K562 (cell line): ENCODE measurements around the gene ANO9. TPM values are rescaled to one million over a fixed set of nuclear protein-coding genes. Genes with fewer than 3 reads are reported as not detected.

Experiments used
- CBFA2T2 ChIP-seq: fragments of 450-650 bp; conservative IDR thresholded peaks from 2 replicates; pipeline ENCODE4 v1.6.1; 2017; ENCODE audit warnings: mild to moderate bottlenecking
- GABPB1 ChIP-seq: sonication (generic); formaldehyde crosslinking; IDR thresholded peaks from 2 replicates; pipeline ENCODE4 v1.8.0; 2022; ENCODE audit warnings: mild to moderate bottlenecking, missing genetic modification reagents
- MECOM ChIP-seq: fragments of 250-450 bp; sonication (Bioruptor Pico); IDR thresholded peaks from 2 replicates; pipeline ENCODE4 v1.8.0; 2022; ENCODE audit warnings: inconsistent platforms
- MYC ChIP-seq, 2 experiments: fragments of 250-450 bp in 1 of 2; sonication (Bioruptor Pico) in 1 of 2; IDR thresholded peaks; 2 replicates each; pipeline versions ENCODE4 v1.5.1 to v1.6.1; 2012 to 2021; ENCODE audit warnings: low read depth in 2 of 2, borderline replicate concordance in 1 of 2, improper control_type of control experiment in 1 of 2, low read length in 1 of 2, mild to moderate bottlenecking in 1 of 2, moderate library complexity in 1 of 2
- PCBP2 ChIP-seq: fragments of 200-400 bp; formaldehyde crosslinking; IDR thresholded peaks from 2 replicates; pipeline ENCODE4 v1.6.1; 2018; ENCODE audit warnings: low read length, low read depth, mild to moderate bottlenecking, moderate library complexity; ENCODE audit not compliant: poor library complexity, severe bottlenecking
- SAFB ChIP-seq: fragments of 200-400 bp; formaldehyde crosslinking; IDR thresholded peaks from 2 replicates; pipeline ENCODE4 v1.6.1; 2017; ENCODE audit warnings: low read depth, low read length, borderline replicate concordance
- SP2 ChIP-seq: IDR thresholded peaks from 2 replicates; pipeline ENCODE4 v1.6.1; 2011; ENCODE audit warnings: mild to moderate bottlenecking, low read depth, low read length, moderate library complexity; ENCODE audit not compliant: poor library complexity, severe bottlenecking; ENCODE audit errors: extremely low read depth
- ZNF282 ChIP-seq: sonication (generic); formaldehyde crosslinking; IDR thresholded peaks from 2 replicates; pipeline ENCODE4 v1.8.1; 2023; ENCODE audit warnings: missing genetic modification reagents
- ZNF586 ChIP-seq: fragments of 450-650 bp; formaldehyde crosslinking; conservative IDR thresholded peaks from 2 replicates; pipeline ENCODE4 v1.4.0; 2020; ENCODE audit warnings: mild to moderate bottlenecking, moderate library complexity
- polyA plus RNA-seq, 8 experiments: library from polyadenylated mRNA; depleted of rRNA in 4 of 8; stranded (reverse) in 5 of 8; unstranded in 3 of 8; fragments of >200 nt; fragmentation: Nextera tagmentation in 2 of 8; fragmentation: Illumina TruSeq in 1 of 8; extraction: Ambion mirVana in 2 of 8; extraction: Trizol in 1 of 8; gene quantifications; 2 replicates each; pipeline versions ENCODE4 v1.2.1 to v1.2.3, GENCODE V29; 2011 to 2014; ENCODE audit warnings: inconsistent platforms in 1 of 8, missing spikeins in 1 of 8
- total RNA-seq, 7 experiments: library from RNA; depleted of rRNA in 6 of 7; stranded (reverse); fragments of >200 nt in 6 of 7; fragmentation: Illumina TruSeq in 2 of 7; extraction: Trizol in 2 of 7; gene quantifications; 2 replicates each; pipeline versions ENCODE4 v1.2.1 to v1.2.3, GENCODE V29; 2011 to 2021; ENCODE audit warnings: low replicate concordance in 1 of 7
- TF ChIP-seq, protein P1 (sequence below): fragments of 150-350 bp; conservative IDR thresholded peaks from 2 replicates; pipeline ENCODE4 v1.6.1; 2014; ENCODE audit warnings: low read length
- TF ChIP-seq, protein P2 (sequence below): conservative IDR thresholded peaks from 2 replicates; pipeline ENCODE4 v1.6.1; 2011; ENCODE audit warnings: low read depth, mild to moderate bottlenecking, low read length; ENCODE audit not compliant: control insufficient read depth
- TF ChIP-seq, protein P3 (sequence below): fragments of 450-650 bp; conservative IDR thresholded peaks from 2 replicates; pipeline ENCODE4 v1.6.1; 2016; ENCODE audit warnings: missing genetic modification characterization, low read depth, mild to moderate bottlenecking, control low read depth, missing compliant biosample characterization
- TF ChIP-seq, protein P4 (sequence below): fragments of 250-450 bp; sonication (Bioruptor Pico); IDR thresholded peaks from 2 replicates; pipeline ENCODE4 v1.8.0; 2021; ENCODE audit warnings: moderate library complexity, mild to moderate bottlenecking, inconsistent platforms
- TF ChIP-seq, protein P5 (sequence below), 2 experiments: IDR thresholded peaks; 2 replicates each; pipeline ENCODE4 v1.6.1; 2012; ENCODE audit warnings: improper control_type of control experiment in 2 of 2, low read depth in 2 of 2, low read length in 2 of 2, borderline replicate concordance in 1 of 2
- TF ChIP-seq, protein P6 (sequence below): fragments of 450-650 bp; formaldehyde crosslinking; IDR thresholded peaks from 2 replicates; pipeline ENCODE4 v1.4.0; 2020; ENCODE audit warnings: mild to moderate bottlenecking, moderate library complexity

Gene ANO9
- total and polyA plus RNA-seq, 9 of the 15 experiments (the other 6 are each of a cell fraction or from before 2014, with no cell fraction given): 0.20 to 14.5 (median 4.5) TPM

DNA sequence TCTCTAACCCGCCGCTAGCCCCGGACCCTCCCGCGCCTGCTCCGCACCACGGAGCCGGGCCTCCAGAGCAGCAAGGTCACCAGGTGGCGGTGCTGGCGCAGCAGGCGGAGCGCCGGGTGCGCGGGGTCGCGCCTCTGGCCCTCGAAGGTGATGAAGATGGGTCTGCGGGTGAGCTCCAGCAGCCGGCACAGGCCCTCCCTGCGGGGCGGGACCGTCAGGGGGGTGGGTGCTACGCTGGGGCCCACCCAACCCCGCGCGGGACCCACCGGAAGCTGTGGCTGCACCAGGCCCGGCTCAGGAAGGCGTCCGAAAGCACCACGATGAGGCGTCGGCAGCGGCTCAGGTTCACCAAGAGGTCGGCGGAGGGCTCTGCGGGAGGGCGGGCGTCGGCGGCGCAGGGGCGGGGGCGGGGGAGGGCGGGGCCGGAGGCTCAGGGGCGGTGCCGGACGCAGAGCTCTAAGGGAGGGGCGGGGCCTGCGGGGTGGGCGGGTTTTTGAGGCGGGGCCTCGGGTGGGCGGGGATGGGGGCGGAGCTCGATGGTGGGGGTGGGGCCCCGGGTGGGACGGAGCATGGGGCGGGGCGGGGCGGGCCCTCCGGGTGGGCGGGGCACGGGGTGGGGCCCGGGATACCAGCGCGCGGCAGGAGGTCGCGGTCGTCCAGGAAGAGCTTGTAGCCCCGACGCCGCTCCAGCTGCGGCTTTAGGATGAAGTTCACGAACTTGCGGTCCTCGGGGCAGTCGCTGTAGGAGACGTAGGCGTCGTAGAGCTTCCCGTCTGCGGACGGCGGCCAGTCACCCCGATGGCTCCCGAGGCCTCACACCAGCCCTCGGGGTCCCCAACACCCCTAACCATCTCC is 34.8 kb downstream of the ANO9 start (continued):
- TF ChIP-seq, protein P1, sequence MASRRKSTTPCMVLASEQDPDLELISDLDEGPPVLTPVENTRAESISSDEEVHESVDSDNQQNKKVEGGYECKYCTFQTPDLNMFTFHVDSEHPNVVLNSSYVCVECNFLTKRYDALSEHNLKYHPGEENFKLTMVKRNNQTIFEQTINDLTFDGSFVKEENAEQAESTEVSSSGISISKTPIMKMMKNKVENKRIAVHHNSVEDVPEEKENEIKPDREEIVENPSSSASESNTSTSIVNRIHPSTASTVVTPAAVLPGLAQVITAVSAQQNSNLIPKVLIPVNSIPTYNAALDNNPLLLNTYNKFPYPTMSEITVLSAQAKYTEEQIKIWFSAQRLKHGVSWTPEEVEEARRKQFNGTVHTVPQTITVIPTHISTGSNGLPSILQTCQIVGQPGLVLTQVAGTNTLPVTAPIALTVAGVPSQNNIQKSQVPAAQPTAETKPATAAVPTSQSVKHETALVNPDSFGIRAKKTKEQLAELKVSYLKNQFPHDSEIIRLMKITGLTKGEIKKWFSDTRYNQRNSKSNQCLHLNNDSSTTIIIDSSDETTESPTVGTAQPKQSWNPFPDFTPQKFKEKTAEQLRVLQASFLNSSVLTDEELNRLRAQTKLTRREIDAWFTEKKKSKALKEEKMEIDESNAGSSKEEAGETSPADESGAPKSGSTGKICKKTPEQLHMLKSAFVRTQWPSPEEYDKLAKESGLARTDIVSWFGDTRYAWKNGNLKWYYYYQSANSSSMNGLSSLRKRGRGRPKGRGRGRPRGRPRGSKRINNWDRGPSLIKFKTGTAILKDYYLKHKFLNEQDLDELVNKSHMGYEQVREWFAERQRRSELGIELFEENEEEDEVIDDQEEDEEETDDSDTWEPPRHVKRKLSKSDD: no peak
- TF ChIP-seq CBFA2T2 (no peak), SP2 (no peak), GABPB1 (CRISPR knock-in tag) (peak; percentile 84), MECOM (no peak), MYC (IDR thresholded peaks at IDR 0.05; ENCODE audit: low read depth, low read length) (no peak), MYC (CRISPR knock-in tag; IDR thresholded peaks at IDR 0.05; ENCODE audit: borderline replicate concordance, low read depth) (no peak), ZNF586 (CRISPR knock-in tag) (no peak), ZNF282 (CRISPR knock-in tag) (no peak), PCBP2 (no peak), SAFB (peak; percentile 47; the same call in 1 of the 2 replicates)
- TF ChIP-seq, protein P2, sequence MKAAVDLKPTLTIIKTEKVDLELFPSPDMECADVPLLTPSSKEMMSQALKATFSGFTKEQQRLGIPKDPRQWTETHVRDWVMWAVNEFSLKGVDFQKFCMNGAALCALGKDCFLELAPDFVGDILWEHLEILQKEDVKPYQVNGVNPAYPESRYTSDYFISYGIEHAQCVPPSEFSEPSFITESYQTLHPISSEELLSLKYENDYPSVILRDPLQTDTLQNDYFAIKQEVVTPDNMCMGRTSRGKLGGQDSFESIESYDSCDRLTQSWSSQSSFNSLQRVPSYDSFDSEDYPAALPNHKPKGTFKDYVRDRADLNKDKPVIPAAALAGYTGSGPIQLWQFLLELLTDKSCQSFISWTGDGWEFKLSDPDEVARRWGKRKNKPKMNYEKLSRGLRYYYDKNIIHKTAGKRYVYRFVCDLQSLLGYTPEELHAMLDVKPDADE: peak; percentile 11; the same call in 1 of the 2 replicates
- TF ChIP-seq, protein P3, sequence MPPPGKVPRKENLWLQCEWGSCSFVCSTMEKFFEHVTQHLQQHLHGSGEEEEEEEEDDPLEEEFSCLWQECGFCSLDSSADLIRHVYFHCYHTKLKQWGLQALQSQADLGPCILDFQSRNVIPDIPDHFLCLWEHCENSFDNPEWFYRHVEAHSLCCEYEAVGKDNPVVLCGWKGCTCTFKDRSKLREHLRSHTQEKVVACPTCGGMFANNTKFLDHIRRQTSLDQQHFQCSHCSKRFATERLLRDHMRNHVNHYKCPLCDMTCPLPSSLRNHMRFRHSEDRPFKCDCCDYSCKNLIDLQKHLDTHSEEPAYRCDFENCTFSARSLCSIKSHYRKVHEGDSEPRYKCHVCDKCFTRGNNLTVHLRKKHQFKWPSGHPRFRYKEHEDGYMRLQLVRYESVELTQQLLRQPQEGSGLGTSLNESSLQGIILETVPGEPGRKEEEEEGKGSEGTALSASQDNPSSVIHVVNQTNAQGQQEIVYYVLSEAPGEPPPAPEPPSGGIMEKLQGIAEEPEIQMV: no peak
- TF ChIP-seq, protein P4, sequence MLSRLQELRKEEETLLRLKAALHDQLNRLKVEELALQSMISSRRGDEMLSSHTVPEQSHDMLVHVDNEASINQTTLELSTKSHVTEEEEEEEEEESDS (CRISPR knock-in tag): no peak
- TF ChIP-seq, protein P5, sequence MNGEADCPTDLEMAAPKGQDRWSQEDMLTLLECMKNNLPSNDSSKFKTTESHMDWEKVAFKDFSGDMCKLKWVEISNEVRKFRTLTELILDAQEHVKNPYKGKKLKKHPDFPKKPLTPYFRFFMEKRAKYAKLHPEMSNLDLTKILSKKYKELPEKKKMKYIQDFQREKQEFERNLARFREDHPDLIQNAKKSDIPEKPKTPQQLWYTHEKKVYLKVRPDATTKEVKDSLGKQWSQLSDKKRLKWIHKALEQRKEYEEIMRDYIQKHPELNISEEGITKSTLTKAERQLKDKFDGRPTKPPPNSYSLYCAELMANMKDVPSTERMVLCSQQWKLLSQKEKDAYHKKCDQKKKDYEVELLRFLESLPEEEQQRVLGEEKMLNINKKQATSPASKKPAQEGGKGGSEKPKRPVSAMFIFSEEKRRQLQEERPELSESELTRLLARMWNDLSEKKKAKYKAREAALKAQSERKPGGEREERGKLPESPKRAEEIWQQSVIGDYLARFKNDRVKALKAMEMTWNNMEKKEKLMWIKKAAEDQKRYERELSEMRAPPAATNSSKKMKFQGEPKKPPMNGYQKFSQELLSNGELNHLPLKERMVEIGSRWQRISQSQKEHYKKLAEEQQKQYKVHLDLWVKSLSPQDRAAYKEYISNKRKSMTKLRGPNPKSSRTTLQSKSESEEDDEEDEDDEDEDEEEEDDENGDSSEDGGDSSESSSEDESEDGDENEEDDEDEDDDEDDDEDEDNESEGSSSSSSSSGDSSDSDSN (IDR thresholded peaks at IDR 0.05; ENCODE audit: borderline replicate concordance in 1 of 2, low read depth in 2 of 2, low read length in 2 of 2): no peak
- TF ChIP-seq, protein P6, sequence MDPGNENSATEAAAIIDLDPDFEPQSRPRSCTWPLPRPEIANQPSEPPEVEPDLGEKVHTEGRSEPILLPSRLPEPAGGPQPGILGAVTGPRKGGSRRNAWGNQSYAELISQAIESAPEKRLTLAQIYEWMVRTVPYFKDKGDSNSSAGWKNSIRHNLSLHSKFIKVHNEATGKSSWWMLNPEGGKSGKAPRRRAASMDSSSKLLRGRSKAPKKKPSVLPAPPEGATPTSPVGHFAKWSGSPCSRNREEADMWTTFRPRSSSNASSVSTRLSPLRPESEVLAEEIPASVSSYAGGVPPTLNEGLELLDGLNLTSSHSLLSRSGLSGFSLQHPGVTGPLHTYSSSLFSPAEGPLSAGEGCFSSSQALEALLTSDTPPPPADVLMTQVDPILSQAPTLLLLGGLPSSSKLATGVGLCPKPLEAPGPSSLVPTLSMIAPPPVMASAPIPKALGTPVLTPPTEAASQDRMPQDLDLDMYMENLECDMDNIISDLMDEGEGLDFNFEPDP (CRISPR knock-in tag): no peak
